NB4 (cell line): ENCODE data around the gene OR1S1.

ENCODE experiments used
- CTCF ChIP-seq: IDR thresholded peaks from one replicate; pipeline ENCODE4 v1.5.1; 2012; ENCODE audit warnings: low read depth, low read length
- MAX ChIP-seq: IDR thresholded peaks from 2 replicates; pipeline ENCODE4 v1.6.1; 2011; ENCODE audit warnings: low read depth, low read length

GRCh38 chr11:58192229-58192628 lies 20.3 kb upstream of the OR1S1 start:
- TF ChIP-seq CTCF (no peak), MAX (no peak)
